HG02678 (cell line): Measurements from ENCODE around the gene MGAT5.

Experiments
- ATAC-seq: cut with Tn5 transposase; IDR thresholded peaks from one replicate; pipeline ENCODE4 v1.9.1; 2021; ENCODE audit warnings: mild to moderate bottlenecking, moderate library complexity; ENCODE audit not compliant: unreplicated experiment

The MGAT5 gene

GRCh38 chr2:134436706-134437105 is 182.8 kb downstream of the MGAT5 start:
- ATAC-seq = no peak

DNA sequence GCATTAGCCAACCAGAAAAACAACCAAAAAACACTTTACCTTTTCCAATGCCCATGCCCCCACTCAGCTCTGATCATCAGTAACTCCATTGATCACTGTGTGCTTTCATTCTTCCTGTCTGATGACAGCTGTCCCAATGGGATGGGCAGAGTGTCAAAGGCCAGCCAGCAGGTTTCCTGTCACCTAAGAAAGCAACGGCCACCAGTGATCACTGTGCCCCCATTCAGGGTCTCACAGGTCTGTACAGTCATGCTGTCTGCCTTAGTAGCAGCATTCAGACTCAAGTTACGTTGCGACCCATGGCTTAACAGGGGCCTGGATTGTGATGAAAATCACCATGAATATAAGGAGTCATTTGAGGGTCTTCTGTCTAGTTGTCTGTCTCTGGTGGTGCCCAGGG is 184.5 kb downstream of the MGAT5 start:
- ATAC-seq = no peak

DNA sequence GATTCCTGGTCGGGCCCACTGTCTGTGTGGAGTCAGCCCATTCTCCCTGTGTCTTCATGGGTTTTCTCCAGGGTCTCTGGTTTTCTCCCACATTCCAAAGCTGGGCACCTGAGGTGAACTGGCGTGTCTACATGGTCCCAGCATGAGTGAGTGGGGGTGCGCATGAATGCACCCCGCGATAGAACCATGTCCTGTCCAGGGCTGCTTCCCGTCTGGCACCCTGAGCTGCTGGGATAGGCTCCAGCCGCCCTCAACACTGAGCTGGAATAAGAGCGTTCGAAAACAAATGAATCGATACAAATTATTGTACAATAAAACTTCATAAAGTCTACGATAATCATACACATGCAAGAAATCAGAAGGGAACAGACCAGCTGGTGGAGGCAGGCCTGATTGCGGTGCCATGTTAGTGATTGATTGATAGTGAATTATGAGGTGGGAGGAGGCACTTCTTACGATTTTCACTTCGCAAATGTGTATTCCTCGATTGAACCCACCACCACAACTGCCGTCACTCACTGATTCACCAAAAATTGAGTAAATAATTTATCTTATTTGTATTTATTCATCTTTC is 186.6 kb downstream of the MGAT5 start:
- no peak for ATAC-seq

DNA sequence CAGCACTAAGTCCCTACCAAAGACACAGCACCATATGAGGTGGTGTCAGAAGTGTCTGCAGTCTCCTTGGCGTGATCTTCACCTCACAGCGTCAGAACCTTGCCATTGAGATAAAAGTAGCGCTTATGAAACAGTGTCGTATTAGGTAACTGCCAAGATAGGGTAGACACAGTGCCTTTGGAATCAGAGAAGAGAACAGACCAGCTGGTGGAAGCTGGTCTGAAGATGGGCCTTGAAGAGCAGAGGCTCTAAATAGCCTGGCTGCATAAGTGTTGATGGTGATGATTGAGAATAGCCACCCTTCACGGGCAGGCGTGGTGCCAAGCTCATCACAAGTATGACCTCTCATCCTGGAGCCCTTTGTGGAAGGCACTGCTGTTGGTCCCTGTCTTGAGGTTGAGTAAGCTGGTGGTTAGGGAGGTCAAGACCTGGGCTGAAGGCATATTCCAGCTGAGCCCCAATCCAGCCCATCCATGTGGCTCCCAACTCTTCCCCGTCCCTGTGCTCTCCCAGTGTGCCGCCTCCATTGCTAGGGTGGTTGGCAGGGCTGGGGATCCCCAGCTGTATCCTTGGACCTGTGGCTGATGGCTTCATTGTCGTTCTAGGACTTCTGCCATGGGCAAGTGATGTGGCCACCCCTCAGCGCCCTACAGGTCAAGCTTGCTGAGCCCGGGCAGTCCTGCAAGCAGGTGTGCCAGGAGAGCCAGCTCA is 187.4 kb downstream of the MGAT5 start:
- no peak for ATAC-seq

GRCh38 chr2:134443814-134444480 is 190.1 kb downstream of the MGAT5 start:
- ATAC-seq = no peak

DNA sequence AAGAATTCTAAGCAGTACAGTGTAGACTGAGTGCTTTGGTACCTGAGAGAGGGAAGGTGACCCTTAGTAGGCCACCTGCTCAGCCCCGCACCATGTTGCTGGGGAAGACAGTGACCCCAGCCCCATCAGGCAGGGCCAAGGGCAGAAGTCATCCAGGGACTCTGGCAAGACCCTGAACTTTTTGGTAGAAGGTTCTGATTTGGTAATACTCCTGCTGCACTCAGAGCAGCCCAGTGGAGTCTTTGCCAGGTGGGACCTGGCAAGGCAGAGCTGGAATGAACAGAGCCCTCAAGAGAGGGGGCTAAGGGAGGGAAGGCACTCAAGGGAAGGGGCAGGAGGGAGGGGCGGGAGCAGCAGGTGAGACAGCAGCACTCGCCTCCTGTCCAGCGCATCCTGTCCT is 191.2 kb downstream of the MGAT5 start:
- ATAC-seq = no peak

- no peak for ATAC-seq
These were observed 192.1 kb downstream of the MGAT5 start for GRCh38 chr2:134445985-134446382.

GRCh38 chr2:134446383-134447017 is 192.6 kb downstream of the MGAT5 start:
- no peak for ATAC-seq

DNA sequence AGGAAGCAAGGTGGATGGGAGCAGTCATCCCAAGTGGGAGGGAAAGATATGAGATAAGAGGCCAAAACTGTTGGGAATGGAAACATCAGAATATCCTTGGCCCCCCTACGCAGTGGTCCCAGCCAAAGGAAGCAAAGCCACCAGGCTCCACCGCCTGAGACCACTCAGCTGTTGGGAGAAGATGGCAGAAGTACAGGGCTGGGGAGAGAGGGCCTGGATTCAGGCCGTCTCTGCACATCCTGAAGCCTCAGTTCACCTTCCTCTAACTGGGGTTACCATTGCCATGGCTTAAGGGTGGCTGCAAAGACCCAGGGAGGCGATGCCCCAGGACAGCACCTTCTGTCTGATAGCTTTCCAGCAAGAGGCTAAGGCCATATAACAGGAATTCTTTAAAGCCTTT is 193.8 kb downstream of the MGAT5 start:
- ATAC-seq = no peak

- ATAC-seq = no peak
These were observed 194.8 kb downstream of the MGAT5 start for GRCh38 chr2:134448650-134449049.

GRCh38 chr2:134449157-134449556 is 195.3 kb downstream of the MGAT5 start:
- no peak for ATAC-seq

DNA sequence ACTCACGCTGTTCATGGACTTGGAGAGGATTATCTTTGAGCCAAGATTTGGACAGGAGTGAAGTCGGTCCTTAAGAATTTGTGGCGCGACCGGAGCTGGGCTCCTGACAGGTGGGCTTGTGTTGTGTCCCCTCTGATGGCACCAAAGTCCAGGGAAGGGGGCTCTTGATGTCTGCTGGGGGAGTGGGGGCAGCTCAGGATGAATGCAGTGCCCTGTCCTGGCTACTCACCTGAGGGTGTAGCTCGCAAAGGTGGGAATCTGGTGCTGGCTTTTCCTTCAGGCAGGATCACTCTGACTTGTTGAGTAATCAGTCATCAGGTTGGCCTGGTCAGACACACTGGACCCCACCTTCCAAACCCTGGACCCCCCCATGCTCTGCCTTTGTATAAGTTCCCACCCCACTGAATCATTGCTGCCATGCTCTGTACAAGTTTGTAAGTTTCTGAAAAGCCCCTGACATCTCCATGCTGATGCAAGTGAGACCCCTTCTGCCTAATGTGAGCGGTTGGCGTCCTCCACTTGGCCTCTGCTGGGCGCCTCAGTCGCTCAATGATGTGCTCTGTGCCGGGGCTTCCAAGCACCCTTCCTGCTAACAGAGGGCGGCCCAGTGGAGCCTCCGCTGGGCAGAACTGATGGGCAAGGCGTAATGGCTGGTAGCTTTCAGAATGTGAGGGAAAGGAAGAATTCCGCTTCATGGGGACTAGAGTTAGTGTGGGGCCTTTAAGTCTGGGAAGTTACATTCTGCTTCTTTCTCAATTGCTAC is 196.1 kb downstream of the MGAT5 start:
- no peak for ATAC-seq

DNA sequence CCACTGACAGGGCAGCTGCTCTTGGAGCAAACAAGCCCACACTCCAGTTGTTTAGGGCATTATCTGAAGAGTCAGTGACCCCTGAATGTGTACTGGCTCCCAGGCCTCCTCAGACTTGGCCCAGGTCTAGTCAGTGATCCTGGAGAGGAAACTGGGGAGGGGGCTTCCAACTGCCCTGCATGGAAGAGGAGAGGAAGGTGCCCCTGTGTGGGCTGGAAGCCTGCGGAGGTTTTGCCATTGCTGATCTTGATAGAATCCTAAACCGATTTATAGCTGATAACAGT is 197.4 kb downstream of the MGAT5 start:
- no peak for ATAC-seq

GRCh38 chr2:134452042-134452733 is 198.3 kb downstream of the MGAT5 start:
- no peak for ATAC-seq

DNA sequence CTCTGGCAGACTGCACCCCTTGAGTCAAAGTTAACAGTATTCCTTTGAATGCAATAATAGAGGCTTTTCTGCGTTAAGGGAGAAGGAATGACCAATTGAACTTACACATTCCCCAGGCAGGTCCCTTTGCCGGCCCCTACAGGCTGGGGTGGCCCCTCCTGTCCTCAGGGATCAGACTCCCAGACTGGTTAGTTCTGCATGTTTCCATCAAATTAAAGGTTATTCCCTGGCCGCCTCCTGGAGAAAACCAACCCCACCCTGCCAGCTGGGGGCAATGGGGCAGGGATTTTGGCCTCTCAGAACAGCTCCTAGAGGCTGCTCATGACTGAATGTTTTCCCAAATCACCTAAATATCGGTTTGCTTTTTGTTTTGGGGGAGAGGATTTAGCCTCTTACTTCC is 199.6 kb downstream of the MGAT5 start:
- ATAC-seq = no peak

- ATAC-seq = no peak
These were observed 200.1 kb downstream of the MGAT5 start for GRCh38 chr2:134453973-134454372.

GRCh38 chr2:134454426-134454825 is 200.6 kb downstream of the MGAT5 start:
- no peak for ATAC-seq

GRCh38 chr2:134454931-134455330 is 201.1 kb downstream of the MGAT5 start:
- ATAC-seq = no peak

DNA sequence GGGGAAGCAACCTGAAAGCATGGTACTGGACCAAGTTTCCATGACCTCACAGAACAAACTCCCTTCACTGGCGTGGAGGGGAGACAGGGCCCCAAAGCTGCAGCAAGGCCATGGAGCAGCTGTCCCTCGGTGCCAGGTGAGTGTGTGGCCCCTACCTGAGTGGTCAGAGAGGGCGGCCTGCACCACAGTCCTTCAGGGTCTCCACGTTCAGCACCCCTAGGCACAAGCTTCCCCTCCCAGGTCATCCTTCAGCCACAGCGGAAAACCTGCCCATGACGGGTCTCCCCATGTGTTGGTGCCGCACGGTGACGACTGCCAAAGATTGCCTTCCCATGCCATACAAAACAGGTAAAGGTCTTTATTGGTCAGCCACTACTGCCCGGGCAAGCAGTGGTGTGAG is 201.6 kb downstream of the MGAT5 start:
- ATAC-seq = no peak

GRCh38 chr2:134457353-134457752 is 203.5 kb downstream of the MGAT5 start:
- no peak for ATAC-seq
